Stomach smooth muscle (tissue), 2 donors: ENCODE measurements around the gene XKR3.
"Not testable (repeated sequence)": the region's sequence is repeated elsewhere in the genome, so short reads cannot be mapped to it uniquely, and the experiment has no call there.

Experiments
- H3K27ac ChIP-seq: one replicate; pipeline ENCODE4 v1.7.0; 2013; ENCODE audit warnings: mild to moderate bottlenecking, low read length, inconsistent platforms
- H3K27me3 ChIP-seq, 2 donors: one replicate each; pipeline ENCODE4 v1.7.0; 2013; ENCODE audit warnings: low read length in 2 of 2; ENCODE audit not compliant: insufficient read depth in 2 of 2, control insufficient read depth in 1 of 2
- H3K36me3 ChIP-seq, 2 donors: one replicate each; pipeline ENCODE4 v1.7.0; 2013; ENCODE audit warnings: low read length in 2 of 2; ENCODE audit not compliant: control insufficient read depth in 2 of 2, insufficient read depth in 2 of 2
- H3K4me1 ChIP-seq: one replicate; pipeline ENCODE4 v1.7.0; 2013; ENCODE audit warnings: low read length; ENCODE audit not compliant: control insufficient read depth, insufficient read depth
- H3K4me3 ChIP-seq, 2 donors: one replicate each; pipeline ENCODE4 v1.7.0; 2013; ENCODE audit warnings: low read length in 2 of 2
- H3K9ac ChIP-seq, 2 donors: one replicate each; pipeline ENCODE4 v1.7.0; 2013; ENCODE audit warnings: low read length in 2 of 2, mild to moderate bottlenecking in 1 of 2
- H3K9me3 ChIP-seq, 2 donors: one replicate each; pipeline ENCODE4 v1.7.0; 2013; ENCODE audit warnings: low read length in 2 of 2; ENCODE audit not compliant: control insufficient read depth in 2 of 2
- donor health status: healthy.
- donor health status: Pancreatic carcinoma.

Gene XKR3

GRCh38 chr22:16807109-16807508 is 18.1 kb downstream of the XKR3 start:
- no peaks in the 10 kb centered on the region for H3K9me3 ChIP-seq
- no peak overlapping the region for H3K27ac ChIP-seq
- no peaks in the 10 kb centered on the region for H3K4me1 ChIP-seq
- H3K36me3 ChIP-seq: no peaks in the 10 kb centered on the region
- H3K27me3 ChIP-seq: no peaks in the 10 kb centered on the region
- no peak overlapping the region for H3K4me3 ChIP-seq
- H3K9ac ChIP-seq: no peak overlapping the region

GRCh38 chr22:16806401-16806800 is 18.8 kb downstream of the XKR3 start:
- Histone ChIP-seq H3K4me3 (no peak overlapping the region), H3K9me3 (no peaks in the 10 kb centered on the region), H3K4me1 (no peaks in the 10 kb centered on the region), H3K36me3 (no peaks in the 10 kb centered on the region), H3K9ac (no peak overlapping the region), H3K27ac (no peak overlapping the region), H3K27me3 (no peaks in the 10 kb centered on the region)

GRCh38 chr22:16804882-16805281 is 20.3 kb downstream of the XKR3 start:
- no peaks in the 10 kb centered on the region for H3K36me3 ChIP-seq
- H3K4me3 ChIP-seq: no peak overlapping the region
- no peaks in the 10 kb centered on the region for H3K4me1 ChIP-seq
- no peaks in the 10 kb centered on the region for H3K9me3 ChIP-seq
- H3K9ac ChIP-seq: no peak overlapping the region
- no peaks in the 10 kb centered on the region for H3K27me3 ChIP-seq
- no peak overlapping the region for H3K27ac ChIP-seq

- H3K9ac ChIP-seq: no peak overlapping the region
- H3K4me3 ChIP-seq: no peak overlapping the region
- H3K27me3 ChIP-seq: no peaks in the 10 kb centered on the region
- no peaks in the 10 kb centered on the region for H3K4me1 ChIP-seq
- no peak overlapping the region for H3K27ac ChIP-seq
- H3K9me3 ChIP-seq: no peaks in the 10 kb centered on the region
- no peaks in the 10 kb centered on the region for H3K36me3 ChIP-seq
These were observed 21.8 kb downstream of the XKR3 start for GRCh38 chr22:16803255-16803917.

- no peaks in the 10 kb centered on the region for H3K4me1 ChIP-seq
- H3K27me3 ChIP-seq: no peaks in the 10 kb centered on the region
- no peak overlapping the region for H3K9ac ChIP-seq
- no peaks in the 10 kb centered on the region for H3K9me3 ChIP-seq
- no peak overlapping the region for H3K4me3 ChIP-seq
- no peak overlapping the region for H3K27ac ChIP-seq
- no peaks in the 10 kb centered on the region for H3K36me3 ChIP-seq
These were observed 23.6 kb downstream of the XKR3 start for GRCh38 chr22:16801571-16801970.

- Histone ChIP-seq H3K9ac (no peak overlapping the region), H3K9me3 (no peaks in the 10 kb centered on the region), H3K4me1 (no peaks in the 10 kb centered on the region), H3K27me3 (no peaks in the 10 kb centered on the region), H3K27ac (no peak overlapping the region), H3K36me3 (no peaks in the 10 kb centered on the region), H3K4me3 (no peak overlapping the region)
These were observed 24.1 kb downstream of the XKR3 start for GRCh38 chr22:16801088-16801487.

- no peaks in the 10 kb centered on the region for H3K9me3 ChIP-seq
- H3K4me3 ChIP-seq: no peak overlapping the region
- no peaks in the 10 kb centered on the region for H3K4me1 ChIP-seq
- H3K27ac ChIP-seq: no peak overlapping the region
- H3K27me3 ChIP-seq: no peaks in the 10 kb centered on the region
- no peak overlapping the region for H3K9ac ChIP-seq
- no peaks in the 10 kb centered on the region for H3K36me3 ChIP-seq
These were observed 24.9 kb downstream of the XKR3 start for GRCh38 chr22:16800358-16800757.

- H3K36me3 ChIP-seq, H3K9ac ChIP-seq, H3K4me3 ChIP-seq, H3K27ac ChIP-seq, H3K27me3 ChIP-seq, H3K9me3 ChIP-seq, H3K4me1 ChIP-seq: not testable (repeated sequence)
These were observed 29.7 kb downstream of the XKR3 start for GRCh38 chr22:16795504-16795903.

- Histone ChIP-seq H3K9me3 (no peaks in the 10 kb centered on the region), H3K27ac (no peak overlapping the region), H3K4me1 (no peaks in the 10 kb centered on the region), H3K9ac (no peak overlapping the region), H3K36me3 (no peaks in the 10 kb centered on the region), H3K27me3 (no peaks in the 10 kb centered on the region), H3K4me3 (no peak overlapping the region)
These were observed 31.4 kb downstream of the XKR3 start for GRCh38 chr22:16793831-16794230.

GRCh38 chr22:16789860-16790493 is 35.2 kb downstream of the XKR3 start:
- H3K4me1 ChIP-seq: no peaks in the 10 kb centered on the region
- H3K27ac ChIP-seq: no peak overlapping the region

GRCh38 chr22:16783930-16784354 is 41.3 kb downstream of the XKR3 start:
- Histone ChIP-seq H3K27me3 (no peaks in the 10 kb centered on the region), H3K9ac (no peak overlapping the region), H3K27ac (no peak overlapping the region), H3K4me3 (no peak overlapping the region), H3K36me3 (no peaks in the 10 kb centered on the region), H3K9me3 (no peaks in the 10 kb centered on the region), H3K4me1 (no peaks in the 10 kb centered on the region)

More at GRCh38 chr22:16789860-16790493, 35.2 kb downstream of the XKR3 start:
- Histone ChIP-seq H3K4me3 (no peak overlapping the region), H3K9me3 (no peaks in the 10 kb centered on the region), H3K9ac (no peak overlapping the region), H3K27me3 (no peaks in the 10 kb centered on the region), H3K36me3 (no peaks in the 10 kb centered on the region)
